Activated effector memory CD4-positive, alpha-beta T cell treated with Interleukin-2 at 50 U/mL for 16 hours (primary cell): ENCODE results near the gene AQP1.

ENCODE experiments used
- DNase-seq: peaks from one replicate; pipeline ENCODE4 v3.0.0-alpha.2; 2020

The AQP1 gene

GRCh38 chr7:30907527-30908267 is 4.0 kb upstream of the AQP1 start:
- no peak for DNase-seq

DNA sequence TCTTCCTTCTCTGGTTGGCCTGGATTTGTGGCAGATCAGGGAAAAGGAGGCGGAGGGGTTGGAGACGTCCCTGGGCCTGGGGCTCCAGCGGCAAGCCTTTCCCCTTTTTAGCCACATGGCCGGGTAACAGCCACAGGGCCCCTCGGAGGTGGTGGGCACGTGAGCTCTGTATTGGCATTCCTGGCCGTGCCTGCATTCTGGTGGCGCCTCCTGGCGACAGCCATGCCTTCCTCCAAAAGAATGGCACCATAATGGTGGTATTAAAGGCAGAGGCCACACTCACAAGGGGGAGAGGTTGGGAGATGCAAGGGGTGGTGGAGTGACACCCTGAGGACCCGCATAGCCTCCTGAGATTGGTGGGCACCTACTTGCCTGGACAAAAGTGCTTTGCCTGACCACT is 3.0 kb upstream of the AQP1 start:
- no peak for DNase-seq

- DNase-seq: no peak
Measured at GRCh38 chr7:30909431-30909830, 2.2 kb upstream of the AQP1 start.

DNA sequence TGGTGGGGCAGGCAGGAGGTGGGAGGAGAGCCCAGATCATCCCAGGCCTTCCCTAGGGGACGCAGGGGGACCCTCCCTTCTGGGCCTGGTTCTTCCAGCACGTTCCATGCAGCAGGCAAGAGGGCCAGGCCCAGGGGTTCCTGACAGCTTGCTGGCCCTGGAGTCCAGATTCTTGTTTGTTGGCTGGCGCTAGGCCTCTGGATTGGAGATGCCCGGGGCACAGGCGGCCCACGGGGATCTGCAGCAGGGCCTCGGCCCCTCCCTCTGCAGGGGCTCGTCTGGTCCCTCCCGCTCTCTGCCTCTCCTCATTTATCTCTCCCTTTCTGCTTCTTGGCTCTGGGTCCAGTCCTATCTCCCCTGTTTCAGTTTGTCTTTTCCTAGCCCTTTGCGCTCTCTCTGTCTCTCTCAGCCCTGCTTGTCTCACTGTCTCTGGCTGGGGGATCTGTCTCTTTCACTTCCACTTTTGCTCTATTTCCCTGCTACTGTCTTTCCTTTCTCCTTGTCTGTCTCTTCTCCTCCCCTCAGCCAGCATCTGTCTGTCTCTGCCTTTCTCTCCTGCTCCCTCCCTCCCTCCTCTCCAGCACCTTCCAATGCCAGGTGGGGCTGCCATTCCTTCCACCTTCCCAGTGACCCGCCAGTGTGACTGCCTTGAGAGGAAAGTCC is 1.1 kb upstream of the AQP1 start:
- DNase-seq: no peak

DNA sequence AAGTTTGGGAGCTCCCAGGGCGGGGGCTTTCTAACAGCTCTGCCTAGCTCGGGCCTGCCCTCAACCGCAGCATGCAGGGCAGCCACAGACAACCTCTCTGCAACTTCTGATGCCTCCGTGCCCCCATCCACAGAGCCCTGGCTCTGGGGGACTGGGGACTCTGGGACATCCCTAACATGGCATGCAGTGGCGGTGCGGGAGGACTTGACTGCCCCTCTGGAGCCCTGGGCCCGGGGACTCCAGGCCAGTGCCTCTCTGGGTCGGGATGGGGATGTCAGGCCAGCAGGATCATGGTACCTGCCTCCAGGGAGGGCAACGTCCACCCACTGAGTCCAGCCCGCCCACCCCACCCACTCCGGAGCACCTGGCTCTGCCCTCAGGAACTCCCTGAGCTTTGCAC is 520 bp upstream of the AQP1 start:
- DNase-seq: no peak

DNA sequence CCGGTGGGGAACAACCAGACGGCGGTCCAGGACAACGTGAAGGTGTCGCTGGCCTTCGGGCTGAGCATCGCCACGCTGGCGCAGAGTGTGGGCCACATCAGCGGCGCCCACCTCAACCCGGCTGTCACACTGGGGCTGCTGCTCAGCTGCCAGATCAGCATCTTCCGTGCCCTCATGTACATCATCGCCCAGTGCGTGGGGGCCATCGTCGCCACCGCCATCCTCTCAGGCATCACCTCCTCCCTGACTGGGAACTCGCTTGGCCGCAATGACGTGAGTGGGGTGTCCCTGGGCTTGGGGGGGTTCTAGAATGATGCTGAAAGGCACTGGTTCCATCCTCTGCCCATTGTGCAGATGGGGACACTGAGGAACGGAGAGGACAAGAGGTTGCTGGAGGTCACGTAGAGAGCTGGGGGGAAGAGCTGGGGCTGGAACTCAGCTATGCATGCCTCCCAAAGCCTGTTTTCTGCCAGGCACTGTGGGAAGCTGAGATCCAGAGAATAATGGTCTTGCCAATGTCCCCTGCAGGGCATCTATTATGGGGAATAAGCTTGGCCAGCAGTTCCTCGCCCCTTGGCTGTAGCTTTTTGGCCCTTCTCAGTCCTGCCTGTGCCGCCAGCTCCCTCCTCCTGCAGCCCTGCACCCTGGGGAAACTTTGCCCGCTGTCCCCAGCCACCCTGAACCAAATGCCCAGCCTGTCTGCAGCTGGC is 523 bp downstream of the AQP1 start:
- DNase-seq: no peak

DNA sequence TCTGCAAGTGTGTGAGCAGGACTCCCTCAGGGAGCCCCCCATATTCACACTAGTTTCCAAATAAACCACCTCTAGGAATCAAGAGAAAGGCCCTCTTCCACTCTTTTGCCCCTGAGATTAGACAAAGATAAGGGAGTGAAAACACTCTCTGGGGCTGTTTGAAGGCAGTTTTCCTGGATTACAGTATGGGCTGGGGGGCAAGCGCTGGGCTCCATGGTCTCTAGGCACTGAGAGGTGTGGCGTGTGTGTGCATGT is 1.0 kb downstream of the AQP1 start:
- no peak for DNase-seq

- DNase-seq: no peak
Measured at GRCh38 chr7:30912986-30913811, 1.5 kb downstream of the AQP1 start.

DNA sequence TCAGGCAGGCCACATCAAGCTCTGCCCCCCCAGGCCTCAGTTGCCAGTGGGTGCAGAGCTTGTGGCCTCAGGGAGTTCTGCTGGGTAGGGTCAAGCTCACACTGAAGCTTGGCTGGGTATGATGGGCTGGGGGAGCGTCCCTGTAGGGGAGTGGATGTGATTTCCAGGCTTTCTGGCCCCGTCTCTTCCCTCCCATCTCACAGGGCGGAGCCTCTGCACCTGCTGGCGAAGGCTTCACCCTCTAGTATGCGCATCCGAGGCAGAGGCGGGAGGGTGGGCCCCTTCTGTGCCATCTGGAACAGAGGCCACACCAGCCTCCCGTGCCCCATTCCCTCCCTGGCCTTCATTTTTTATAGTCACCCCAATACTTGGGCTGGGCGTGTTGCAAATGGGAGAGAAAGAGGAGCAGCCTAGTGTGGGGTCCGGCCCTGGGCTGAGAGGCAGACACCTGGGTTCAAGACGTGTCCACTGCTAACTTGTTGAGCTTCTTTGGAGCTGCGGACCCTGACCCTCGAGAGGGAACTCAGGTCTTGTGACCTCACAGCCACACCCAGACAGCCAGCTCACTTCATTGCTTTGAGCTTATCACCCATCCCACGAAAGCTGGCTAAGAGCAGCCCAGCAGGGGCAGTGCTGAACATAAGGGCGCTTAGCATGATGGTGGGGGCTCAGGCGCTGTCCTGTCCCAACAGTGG is 2.3 kb downstream of the AQP1 start:
- DNase-seq: no peak

DNA sequence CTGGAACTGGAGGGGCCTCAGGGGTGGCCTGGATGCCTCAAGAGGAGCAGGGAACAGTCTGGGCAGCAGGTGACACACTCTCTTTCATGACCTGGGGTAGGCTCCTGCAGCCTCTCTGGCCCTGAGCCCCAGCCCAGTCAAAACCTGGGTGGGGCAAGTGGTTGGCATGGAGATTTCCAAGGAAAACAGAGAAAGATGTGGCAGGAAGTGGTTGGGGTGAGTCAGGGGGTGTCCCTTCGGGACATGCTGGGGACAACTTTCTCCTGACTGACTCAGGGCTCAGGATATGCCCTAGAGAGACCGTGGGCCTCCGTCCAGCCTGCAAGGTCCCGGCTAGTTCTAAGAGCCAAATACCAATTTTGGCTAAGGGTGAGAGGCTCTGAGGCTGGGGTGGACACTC is 2.9 kb downstream of the AQP1 start:
- DNase-seq: no peak

- DNase-seq: no peak
Measured at GRCh38 chr7:30915005-30915601, 3.5 kb downstream of the AQP1 start.

DNA sequence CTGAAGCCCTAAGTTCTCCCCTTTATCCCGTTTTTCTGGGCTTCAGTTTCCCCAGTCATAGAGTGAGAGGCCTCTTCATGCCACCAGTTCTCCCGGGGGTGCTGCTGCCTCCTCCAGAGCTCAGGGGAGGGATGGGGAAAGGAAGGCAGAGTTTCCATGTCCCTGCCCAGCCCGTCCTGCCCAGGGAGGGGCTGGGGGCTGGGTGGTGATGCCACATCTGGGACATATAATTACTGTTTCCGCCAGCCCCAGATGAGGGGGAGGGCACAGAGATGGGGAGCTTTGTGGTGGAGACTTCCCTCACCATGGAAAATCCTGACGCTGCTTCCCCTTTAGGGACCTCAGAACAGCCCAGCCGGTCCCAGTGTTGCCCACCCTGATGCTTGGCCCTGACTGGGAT is 4.1 kb downstream of the AQP1 start:
- no peak for DNase-seq

- DNase-seq: no peak
Measured at GRCh38 chr7:30916255-30916654, 4.6 kb downstream of the AQP1 start.

DNA sequence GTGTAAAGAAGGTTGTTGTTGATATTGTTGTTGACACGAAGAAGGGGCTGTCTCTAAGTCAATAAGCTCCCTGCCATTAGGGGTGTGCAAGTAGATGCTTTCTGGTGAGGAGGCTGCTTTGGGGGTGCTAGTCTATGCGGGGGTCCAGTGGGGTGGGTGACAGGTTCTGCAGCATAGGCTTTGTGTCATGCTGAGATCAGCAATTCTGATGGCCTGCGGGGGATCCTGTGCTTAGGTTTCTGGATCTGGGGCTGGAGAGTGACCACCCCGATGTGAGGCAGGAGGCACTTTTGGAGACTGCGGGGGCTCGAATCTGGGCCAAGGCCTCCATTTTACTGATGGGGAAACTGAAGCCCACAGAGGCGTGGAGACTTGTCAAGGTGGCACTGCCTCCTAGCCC is 5.1 kb downstream of the AQP1 start:
- DNase-seq: no peak

- DNase-seq: no peak
Measured at GRCh38 chr7:30917216-30917893, 5.7 kb downstream of the AQP1 start.

- no peak for DNase-seq
Measured at GRCh38 chr7:30918676-30919075, 7.0 kb downstream of the AQP1 start.

DNA sequence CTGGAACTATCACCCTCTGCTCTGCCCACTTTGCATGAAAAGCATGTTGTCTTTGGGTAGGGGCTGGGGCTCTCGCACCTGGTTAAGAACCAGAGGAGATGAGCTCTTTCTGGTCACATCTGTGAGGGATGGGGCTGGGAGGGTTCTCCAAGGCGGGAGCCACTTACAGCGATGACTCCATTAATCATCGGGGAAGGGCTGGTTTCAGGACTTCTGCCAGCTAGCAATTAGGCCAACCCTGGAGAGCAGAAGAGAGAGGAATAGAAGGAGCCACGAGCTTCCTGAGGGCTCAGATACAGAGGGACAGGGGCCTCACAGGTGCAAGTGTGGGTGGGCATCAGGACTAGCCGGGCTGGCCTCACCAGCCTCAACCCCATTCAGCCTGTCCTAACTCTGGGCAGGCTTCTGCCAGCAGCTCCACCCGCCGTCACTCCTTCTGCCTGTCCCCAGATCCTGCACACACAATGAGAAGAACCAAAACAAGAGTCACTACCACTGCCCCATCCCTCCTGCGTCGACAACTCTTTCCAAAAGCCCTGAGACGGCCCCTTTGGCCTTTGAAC is 8.4 kb downstream of the AQP1 start:
- DNase-seq: no peak

DNA sequence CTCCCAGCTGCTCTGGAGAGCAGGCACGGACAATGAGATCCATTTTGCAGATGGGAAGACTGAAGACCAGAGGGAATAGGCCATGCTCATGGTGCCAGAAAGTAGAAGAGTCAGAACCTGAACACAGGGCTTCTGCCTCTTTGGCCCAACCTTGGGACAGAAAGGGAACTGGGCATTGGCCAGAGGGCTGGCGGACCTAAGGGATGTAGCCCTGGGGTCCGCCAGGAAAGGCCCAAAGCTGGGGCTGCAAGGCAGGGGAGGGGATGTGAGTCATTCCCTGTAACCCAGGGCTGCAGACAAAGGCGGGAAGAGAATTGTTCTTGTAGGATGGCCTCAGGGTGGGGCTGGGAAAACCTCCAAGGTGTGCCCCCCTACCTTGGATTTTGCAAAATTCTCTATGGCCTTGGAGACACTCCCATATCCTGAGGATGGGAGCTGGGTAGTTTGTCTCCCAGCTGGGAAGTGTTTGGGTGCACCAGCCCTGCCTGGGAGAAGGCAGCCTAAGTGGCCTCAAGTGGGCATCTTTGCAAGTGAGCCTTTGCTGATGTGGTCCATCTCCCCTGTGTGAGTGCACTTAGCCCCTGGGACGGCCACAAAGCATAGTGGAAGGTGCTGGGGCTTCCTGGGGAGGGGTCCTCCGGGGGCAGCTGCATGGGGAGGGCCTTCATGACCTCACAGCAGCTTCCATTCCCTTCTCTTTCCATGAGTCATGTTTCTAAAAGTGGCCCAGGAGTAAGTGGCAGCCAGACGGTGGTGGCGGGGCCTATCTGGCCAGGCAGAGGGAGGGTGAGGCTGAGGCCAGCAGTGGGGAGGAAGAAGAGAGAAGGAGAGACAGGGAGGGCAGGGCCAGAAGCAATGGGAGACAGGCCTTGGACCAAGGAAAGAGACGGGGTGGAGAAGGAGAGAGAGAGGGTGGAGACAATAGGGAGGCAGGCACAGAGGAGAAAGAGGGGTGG is 9.2 kb downstream of the AQP1 start:
- no peak for DNase-seq

DNA sequence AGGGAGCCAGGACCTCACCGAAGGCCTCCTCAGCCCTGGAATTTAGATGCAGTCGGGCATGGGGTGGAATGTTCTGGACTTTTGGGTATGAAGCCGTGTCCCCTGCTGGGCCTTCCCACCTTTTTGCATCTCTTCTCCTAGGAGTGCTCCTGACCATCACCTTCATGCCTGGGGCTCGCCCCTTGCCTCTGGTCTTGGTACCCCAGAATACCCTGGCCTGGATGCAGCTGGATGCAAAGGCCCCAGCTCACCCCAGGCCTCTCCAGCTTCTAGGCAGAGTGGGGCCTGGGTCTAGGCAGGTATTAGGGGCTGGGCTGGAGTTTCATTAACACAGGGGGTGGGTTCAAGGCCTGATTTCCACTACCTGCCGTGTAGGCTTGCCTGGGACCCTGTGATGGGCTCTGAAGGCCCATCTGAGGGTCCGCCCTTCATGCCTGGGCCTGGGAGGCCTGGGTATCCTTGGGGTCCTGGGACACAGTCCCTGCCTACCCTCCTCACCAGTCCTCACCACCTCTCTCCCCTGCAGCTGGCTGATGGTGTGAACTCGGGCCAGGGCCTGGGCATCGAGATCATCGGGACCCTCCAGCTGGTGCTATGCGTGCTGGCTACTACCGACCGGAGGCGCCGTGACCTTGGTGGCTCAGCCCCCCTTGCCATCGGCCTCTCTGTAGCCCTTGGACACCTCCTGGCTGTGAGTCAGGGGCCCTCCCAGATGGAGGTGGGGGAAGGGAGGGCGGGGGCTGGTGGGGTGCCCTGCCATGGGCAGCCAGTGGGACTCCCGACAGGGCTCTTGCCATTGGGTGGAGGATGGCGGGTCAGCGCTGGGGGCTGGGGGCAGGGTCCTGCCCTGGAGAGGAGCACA is 10.1 kb downstream of the AQP1 start:
- no peak for DNase-seq
